GM23338 (cell line): ENCODE results near the gene SPATA9. TPM values are rescaled to one million over a fixed set of nuclear protein-coding genes. Genes with fewer than 3 reads are reported as not detected.

Source experiments
- ATAC-seq: fragments of 200-7000 bp; cut with Tn5 transposase; 3 replicates; pipeline ENCODE4 v1.9.1; 2020
- DNase-seq: peaks from one replicate; pipeline ENCODE4 v3.0.0-alpha.2; 2015; ENCODE audit warnings: low spot score
- H2AFZ ChIP-seq: fragments of 200-600 bp; sonication (generic); 2 replicates; pipeline ENCODE4 v1.8.0; 2016; ENCODE audit warnings: antibody characterized with exemption, mild to moderate bottlenecking, moderate library complexity
- H3F3A ChIP-seq: fragments of 200-600 bp; sonication (generic); replicated peaks from 2 replicates; pipeline ENCODE4 v1.8.0; 2017; ENCODE audit warnings: antibody characterized with exemption, mixed run types, low read depth
- H3K27ac ChIP-seq: fragments of 200-600 bp; sonication (generic); 2 replicates; pipeline ENCODE4 v1.6.1; 2016; ENCODE audit warnings: low read depth
- H3K27me3 ChIP-seq: fragments of 200-600 bp; sonication (generic); 2 replicates; pipeline ENCODE4 v1.8.0; 2016; ENCODE audit warnings: mild to moderate bottlenecking, mixed run types, moderate library complexity; ENCODE audit not compliant: insufficient read depth
- H3K36me3 ChIP-seq: fragments of 200-600 bp; sonication (generic); 2 replicates; pipeline ENCODE4 v1.8.0; 2016; ENCODE audit warnings: mild to moderate bottlenecking; ENCODE audit not compliant: insufficient read depth
- H3K4me1 ChIP-seq: fragments of 200-600 bp; sonication (generic); 2 replicates; pipeline ENCODE4 v1.8.0; 2016; ENCODE audit warnings: mild to moderate bottlenecking, moderate library complexity; ENCODE audit not compliant: insufficient read depth
- H3K4me2 ChIP-seq: fragments of 200-600 bp; sonication (generic); 2 replicates; pipeline ENCODE4 v1.7.1; 2017; ENCODE audit warnings: mixed run types
- H3K4me3 ChIP-seq: fragments of 200-600 bp; sonication (generic); 2 replicates; pipeline ENCODE4 v1.6.1; 2016; ENCODE audit warnings: mixed run types
- H3K79me2 ChIP-seq: fragments of 200-600 bp; sonication (generic); replicated peaks from 2 replicates; pipeline ENCODE4 v1.8.0; 2017; ENCODE audit warnings: mild to moderate bottlenecking; ENCODE audit not compliant: insufficient read depth
- H3K9me2 ChIP-seq: fragments of 200-600 bp; sonication (generic); 2 replicates; pipeline ENCODE4 v1.8.0; 2017; ENCODE audit not compliant: insufficient read depth
- H4K20me1 ChIP-seq: fragments of 200-600 bp; sonication (generic); replicated peaks from 2 replicates; pipeline ENCODE4 v1.8.0; 2017; ENCODE audit warnings: mild to moderate bottlenecking; ENCODE audit not compliant: insufficient read depth
- H3K27ac Mint-ChIP-seq: 2 replicates; pipeline ENCODE4 v1.8.0; 2020; ENCODE audit warnings: inconsistent platforms, mild to moderate bottlenecking, moderate library complexity, mixed read lengths
- H3K27me3 Mint-ChIP-seq: 3 replicates; pipeline ENCODE4 v1.8.0; 2022; ENCODE audit warnings: low read depth, mild to moderate bottlenecking, moderate library complexity, mixed read lengths, inconsistent platforms; ENCODE audit not compliant: insufficient read depth, poor library complexity
- H3K36me3 Mint-ChIP-seq: 3 replicates; pipeline ENCODE4 v1.8.0; 2021; ENCODE audit warnings: low read depth, mild to moderate bottlenecking, inconsistent platforms, moderate library complexity, mixed read lengths
- H3K4me1 Mint-ChIP-seq: 3 replicates; pipeline ENCODE4 v1.8.0; 2020; ENCODE audit warnings: mild to moderate bottlenecking, inconsistent platforms, mixed read lengths
- H3K4me3 Mint-ChIP-seq: 3 replicates; pipeline ENCODE4 v1.8.0; 2021; ENCODE audit warnings: moderate library complexity, mild to moderate bottlenecking, inconsistent platforms, mixed read lengths
- H3K9me3 Mint-ChIP-seq: 3 replicates; pipeline ENCODE4 v1.8.0; 2020; ENCODE audit warnings: moderate library complexity, mild to moderate bottlenecking, inconsistent platforms, mixed read lengths
- CREB1 ChIP-seq: fragments of 250-450 bp; sonication (Bioruptor Pico); IDR thresholded peaks from 2 replicates; pipeline ENCODE4 v1.5.0; 2020; ENCODE audit warnings: low read depth, mild to moderate bottlenecking, moderate library complexity
- CTCF ChIP-seq, 2 experiments: fragments of 200-600 bp in 1 of 2; sonication (generic) in 1 of 2; conservative IDR thresholded peaks; 2 replicates each; pipeline versions ENCODE4 v1.5.1 to v1.6.1; 2016 to 2017; ENCODE audit warnings: antibody characterized with exemption in 2 of 2, low read depth in 2 of 2, mild to moderate bottlenecking in 2 of 2, moderate library complexity in 1 of 2
- EZH2 ChIP-seq: fragments of 200-600 bp; sonication (generic); IDR thresholded peaks from one replicate; pipeline ENCODE4 v1.8.0; 2017; ENCODE audit warnings: antibody characterized with exemption, mild to moderate bottlenecking, low read depth; ENCODE audit not compliant: unreplicated experiment
- EZH2phosphoT487 ChIP-seq: fragments of 200-600 bp; sonication (generic); IDR thresholded peaks from one replicate; pipeline ENCODE4 v1.8.1; 2018; ENCODE audit warnings: antibody characterized with exemption; ENCODE audit not compliant: unreplicated experiment
- JUNB ChIP-seq: IDR thresholded peaks from one replicate; pipeline ENCODE4 v1.6.1; 2016; ENCODE audit warnings: antibody characterized with exemption; ENCODE audit not compliant: unreplicated experiment
- NANOG ChIP-seq: IDR thresholded peaks from 2 replicates; pipeline ENCODE4 v1.6.1; 2016; ENCODE audit warnings: antibody characterized with exemption, borderline replicate concordance
- POLR2AphosphoS5 ChIP-seq: IDR thresholded peaks from 2 replicates; pipeline ENCODE4 v1.6.1; 2016; ENCODE audit warnings: antibody characterized with exemption, low read depth
- STAT1 ChIP-seq: IDR thresholded peaks from one replicate; pipeline ENCODE4 v1.6.1; 2016; ENCODE audit warnings: antibody characterized with exemption; ENCODE audit not compliant: unreplicated experiment
- ZNF114 ChIP-seq: fragments of 250-450 bp; sonication (Bioruptor Pico); IDR thresholded peaks from 2 replicates; pipeline ENCODE4 v1.5.0; 2020; ENCODE audit warnings: mild to moderate bottlenecking, moderate library complexity
- ZNF331 ChIP-seq: fragments of 250-450 bp; sonication (Bioruptor Pico); IDR thresholded peaks from 2 replicates; pipeline ENCODE4 v1.5.0; 2020; ENCODE audit warnings: low read depth, mild to moderate bottlenecking, moderate library complexity
- ZNF462 ChIP-seq: fragments of 250-450 bp; sonication (Bioruptor Pico); IDR thresholded peaks from 2 replicates; pipeline ENCODE4 v1.5.0; 2020; ENCODE audit warnings: mild to moderate bottlenecking, moderate library complexity
- polyA plus RNA-seq: library from polyadenylated mRNA; unstranded; fragments of >200 nt; fragmentation: Nextera tagmentation; extraction: Ambion mirVana; gene quantifications from 2 replicates; pipeline ENCODE4 v1.2.1, GENCODE V29; 2016
- total RNA-seq: library from RNA; depleted of rRNA; stranded (reverse); fragments of >200 nt; shearing (Covaris generic); gene quantifications from 2 replicates; pipeline ENCODE4 v1.2.3, GENCODE V29; 2014
- TF ChIP-seq, protein P1 (sequence below): IDR thresholded peaks from 2 replicates; pipeline ENCODE4 v1.6.1; 2016; ENCODE audit warnings: antibody characterized with exemption
- TF ChIP-seq, protein P2 (sequence below): IDR thresholded peaks from one replicate; pipeline ENCODE4 v1.6.1; 2018; ENCODE audit warnings: antibody characterized with exemption; ENCODE audit not compliant: unreplicated experiment

Gene SPATA9
- total and polyA plus RNA-seq, 2 experiments from 2014 or later: not detected

DNA sequence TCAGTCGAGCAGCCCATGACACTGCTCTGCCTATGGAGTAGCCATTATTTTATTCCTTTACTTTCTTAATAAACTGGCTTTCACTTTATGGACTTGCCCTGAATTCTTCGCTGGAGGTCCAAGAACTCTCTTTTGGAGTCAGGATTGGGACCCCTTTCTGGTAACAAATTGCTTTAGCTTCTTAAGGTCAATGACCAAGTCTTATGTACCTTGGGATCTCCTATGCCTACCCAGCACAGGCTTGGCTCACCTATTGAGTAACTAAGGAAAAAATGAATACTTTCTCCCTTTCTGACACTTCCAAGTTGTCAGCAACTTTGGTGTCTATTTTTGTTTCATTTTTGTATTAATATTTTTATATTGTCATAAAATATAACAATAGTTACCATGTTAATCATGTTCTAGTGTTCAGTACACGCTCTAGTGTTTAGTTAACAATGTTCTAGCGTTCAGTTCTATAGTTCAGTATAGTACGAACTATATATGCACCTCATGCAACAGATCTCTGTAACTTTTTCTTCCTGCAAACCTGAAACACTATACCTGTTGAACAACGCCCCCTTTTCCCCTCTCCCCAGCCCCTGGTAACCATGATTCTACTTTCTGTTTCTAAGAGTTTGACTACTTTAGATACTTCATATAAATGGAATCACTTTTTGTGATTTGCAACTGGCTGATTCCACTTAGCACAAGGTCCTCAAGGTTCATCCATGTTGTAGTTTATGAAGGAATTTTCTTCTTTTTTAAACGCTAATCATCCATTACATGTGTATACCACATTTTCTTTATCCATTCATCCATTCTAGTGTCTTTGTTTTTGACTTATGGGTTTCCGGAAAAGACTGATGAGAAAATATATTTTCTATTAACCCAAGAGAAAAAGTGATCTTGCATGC is 46.6 kb upstream of the SPATA9 start:
- Histone ChIP-seq H3K4me1 (peaks cover 34% of the 10 kb centered on the region), H3K4me3 (peak overlapping the region; percentile 62), H4K20me1 (no peaks in the 10 kb centered on the region; the same call in 1 of the 2 replicates), H3K36me3 (no peaks in the 10 kb centered on the region), H3K79me2 (no peaks in the 10 kb centered on the region), H2AFZ (no peak overlapping the region), H3K9me2 (no peaks in the 10 kb centered on the region), H3F3A (no peaks in the 10 kb centered on the region), H3K27ac (no peak overlapping the region), H3K27me3 (peaks cover 65% of the 10 kb centered on the region), H3K4me2 (peak overlapping the region; percentile 92)
- TF ChIP-seq ZNF331 (CRISPR knock-in tag) (no peak), JUNB (no peak), ZNF462 (no peak), POLR2AphosphoS5 (no peak), CTCF (conservative IDR thresholded peaks at IDR 0.05; ENCODE audit: low read depth in 2 of 2) (no peak), EZH2 (no peak), STAT1 (no peak), CREB1 (CRISPR knock-in tag) (no peak), ZNF114 (CRISPR knock-in tag) (no peak), NANOG (no peak), EZH2phosphoT487 (no peak)
- TF ChIP-seq, protein P1, sequence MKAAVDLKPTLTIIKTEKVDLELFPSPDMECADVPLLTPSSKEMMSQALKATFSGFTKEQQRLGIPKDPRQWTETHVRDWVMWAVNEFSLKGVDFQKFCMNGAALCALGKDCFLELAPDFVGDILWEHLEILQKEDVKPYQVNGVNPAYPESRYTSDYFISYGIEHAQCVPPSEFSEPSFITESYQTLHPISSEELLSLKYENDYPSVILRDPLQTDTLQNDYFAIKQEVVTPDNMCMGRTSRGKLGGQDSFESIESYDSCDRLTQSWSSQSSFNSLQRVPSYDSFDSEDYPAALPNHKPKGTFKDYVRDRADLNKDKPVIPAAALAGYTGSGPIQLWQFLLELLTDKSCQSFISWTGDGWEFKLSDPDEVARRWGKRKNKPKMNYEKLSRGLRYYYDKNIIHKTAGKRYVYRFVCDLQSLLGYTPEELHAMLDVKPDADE: no peak
- TF ChIP-seq, protein P2, sequence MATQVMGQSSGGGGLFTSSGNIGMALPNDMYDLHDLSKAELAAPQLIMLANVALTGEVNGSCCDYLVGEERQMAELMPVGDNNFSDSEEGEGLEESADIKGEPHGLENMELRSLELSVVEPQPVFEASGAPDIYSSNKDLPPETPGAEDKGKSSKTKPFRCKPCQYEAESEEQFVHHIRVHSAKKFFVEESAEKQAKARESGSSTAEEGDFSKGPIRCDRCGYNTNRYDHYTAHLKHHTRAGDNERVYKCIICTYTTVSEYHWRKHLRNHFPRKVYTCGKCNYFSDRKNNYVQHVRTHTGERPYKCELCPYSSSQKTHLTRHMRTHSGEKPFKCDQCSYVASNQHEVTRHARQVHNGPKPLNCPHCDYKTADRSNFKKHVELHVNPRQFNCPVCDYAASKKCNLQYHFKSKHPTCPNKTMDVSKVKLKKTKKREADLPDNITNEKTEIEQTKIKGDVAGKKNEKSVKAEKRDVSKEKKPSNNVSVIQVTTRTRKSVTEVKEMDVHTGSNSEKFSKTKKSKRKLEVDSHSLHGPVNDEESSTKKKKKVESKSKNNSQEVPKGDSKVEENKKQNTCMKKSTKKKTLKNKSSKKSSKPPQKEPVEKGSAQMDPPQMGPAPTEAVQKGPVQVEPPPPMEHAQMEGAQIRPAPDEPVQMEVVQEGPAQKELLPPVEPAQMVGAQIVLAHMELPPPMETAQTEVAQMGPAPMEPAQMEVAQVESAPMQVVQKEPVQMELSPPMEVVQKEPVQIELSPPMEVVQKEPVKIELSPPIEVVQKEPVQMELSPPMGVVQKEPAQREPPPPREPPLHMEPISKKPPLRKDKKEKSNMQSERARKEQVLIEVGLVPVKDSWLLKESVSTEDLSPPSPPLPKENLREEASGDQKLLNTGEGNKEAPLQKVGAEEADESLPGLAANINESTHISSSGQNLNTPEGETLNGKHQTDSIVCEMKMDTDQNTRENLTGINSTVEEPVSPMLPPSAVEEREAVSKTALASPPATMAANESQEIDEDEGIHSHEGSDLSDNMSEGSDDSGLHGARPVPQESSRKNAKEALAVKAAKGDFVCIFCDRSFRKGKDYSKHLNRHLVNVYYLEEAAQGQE: no peak
- no peak for DNase-seq
- peaks cover 57% of the 10 kb centered on the region for H3K4me1 Mint-ChIP-seq
- no peaks in the 10 kb centered on the region for H3K36me3 Mint-ChIP-seq
- no peak overlapping the region for H3K27ac Mint-ChIP-seq
- no peak for ATAC-seq
- H3K4me3 Mint-ChIP-seq: peak overlapping the region; percentile 87
- H3K27me3 Mint-ChIP-seq: peaks cover 18% of the 10 kb centered on the region
- no peaks in the 10 kb centered on the region for H3K9me3 Mint-ChIP-seq
